Transverse colon (tissue), 3 donors: ENCODE data around the gene NUDCD3.

Source experiments
- CTCF ChIP-seq, 5 experiments: fragments of 200-600 bp in 3 of 5; fragments of 450-650 bp in 2 of 5; sonication (generic) in 3 of 5; IDR thresholded peaks; 1 replicate in 2 of 5; 2 replicates in 3 of 5; pipeline ENCODE4 v1.5.1; 2016 to 2017; ENCODE audit warnings: antibody characterized with exemption in 5 of 5, inconsistent platforms in 3 of 5, mild to moderate bottlenecking in 2 of 5, moderate library complexity in 1 of 5
- EP300 ChIP-seq: sonication (generic); formaldehyde crosslinking; IDR thresholded peaks from one replicate; pipeline ENCODE4 v1.6.1; 2017; ENCODE audit warnings: antibody characterized with exemption, low read depth
- POLR2A ChIP-seq: fragments of 450-650 bp; IDR thresholded peaks from one replicate; pipeline ENCODE4 v1.6.1; 2016; ENCODE audit warnings: antibody characterized with exemption, mild to moderate bottlenecking, moderate library complexity

- no peak for TF ChIP-seq POLR2A
- no peak for TF ChIP-seq CTCF (IDR thresholded peaks at IDR 0.05)
- no peak for TF ChIP-seq EP300
Observed at GRCh38 chr7:44511236-44511635, 20.8 kb upstream of the NUDCD3 start.
